ENCODE data around the gene XAB2.

Gene XAB2

GRCh38 chr19:7633698-7634097 is 4.4 kb upstream of the XAB2 start, which contains the start of gene PCP2:
Gene PCP2, minus strand, starts transcription at chr19:7633719. Its CDS starts 262 bp downstream, at chr19:7633457.
- no peak for DNase-seq (ENCODE audit: low read depth in 1 of 2, low spot score in 1 of 2)

GRCh38 chr19:7632340-7633203 is 3.2 kb upstream of the XAB2 start:
- no peak for DNase-seq (ENCODE audit: low read depth in 1 of 2, low spot score in 1 of 2)

- no peak for DNase-seq (ENCODE audit: low read depth in 1 of 2, low spot score in 1 of 2)
These were observed 2.2 kb upstream of the XAB2 start for GRCh38 chr19:7631577-7631976.

GRCh38 chr19:7628589-7629311 is 595 bp downstream of the XAB2 start:
- DNase-seq (ENCODE audit: low read depth in 1 of 2, low spot score in 1 of 2) = no peak

GRCh38 chr19:7627166-7627565 is 2.2 kb downstream of the XAB2 start:
- DNase-seq (ENCODE audit: low read depth in 1 of 2, low spot score in 1 of 2) = no peak

- DNase-seq (ENCODE audit: low read depth in 1 of 2, low spot score in 1 of 2) = no peak
These were observed 3.5 kb downstream of the XAB2 start for GRCh38 chr19:7625763-7626372.

- DNase-seq (ENCODE audit: low read depth in 1 of 2, low spot score in 1 of 2) = no peak
These were observed 4.5 kb downstream of the XAB2 start for GRCh38 chr19:7624810-7625209.

- no peak for DNase-seq (ENCODE audit: low read depth in 1 of 2, low spot score in 1 of 2)
These were observed 5.4 kb downstream of the XAB2 start for GRCh38 chr19:7623725-7624603.

- DNase-seq (ENCODE audit: low read depth in 1 of 2, low spot score in 1 of 2) = no peak
These were observed 6.2 kb downstream of the XAB2 start for GRCh38 chr19:7622933-7623685.

- DNase-seq (ENCODE audit: low read depth in 1 of 2, low spot score in 1 of 2) = no peak
These were observed 8.6 kb downstream of the XAB2 start for GRCh38 chr19:7620442-7621412.

GRCh38 chr19:7619671-7620441 is 9.5 kb downstream of the XAB2 start:
- no peak for DNase-seq (ENCODE audit: low read depth in 1 of 2, low spot score in 1 of 2)

- no peak for DNase-seq (ENCODE audit: low read depth in 1 of 2, low spot score in 1 of 2)
These were observed 10.4 kb downstream of the XAB2 start for GRCh38 chr19:7618771-7619510.

GRCh38 chr19:7618348-7618747 is 11.0 kb downstream of the XAB2 start:
- no peak for DNase-seq (ENCODE audit: low read depth in 1 of 2, low spot score in 1 of 2)

GRCh38 chr19:7617735-7618134 is 11.6 kb downstream of the XAB2 start:
- no peak for DNase-seq (ENCODE audit: low read depth in 1 of 2, low spot score in 1 of 2)

GRCh38 chr19:7617172-7617571 is 12.2 kb downstream of the XAB2 start:
- DNase-seq (ENCODE audit: low read depth in 1 of 2, low spot score in 1 of 2) = no peak

GRCh38 chr19:7614859-7615741 is 14.2 kb downstream of the XAB2 start:
- no peak for DNase-seq (ENCODE audit: low read depth in 1 of 2, low spot score in 1 of 2)
